OCI-LY1 (cell line): Measurements from ENCODE around the gene MACROD1.

ENCODE experiments used
- H2AFZ ChIP-seq: fragments of 200-600 bp; sonication (generic), shearing (Covaris generic); 2 replicates; pipeline ENCODE4 v1.6.0; 2014; ENCODE audit warnings: antibody characterized with exemption, mild to moderate bottlenecking, low read length
- H3F3A ChIP-seq: fragments of 200-600 bp; sonication (generic), shearing (Covaris generic); 2 replicates; pipeline ENCODE4 v1.6.0; 2014; ENCODE audit warnings: mild to moderate bottlenecking, antibody characterized with exemption, low read length, moderate library complexity; ENCODE audit not compliant: insufficient read depth
- H3K27ac ChIP-seq: fragments of 200-600 bp; sonication (generic); 2 replicates; pipeline ENCODE4 v1.5.1; 2014; ENCODE audit warnings: low read length, mixed run types, mild to moderate bottlenecking, low read depth; ENCODE audit not compliant: poor library complexity, severe bottlenecking
- H3K27me3 ChIP-seq: fragments of 200-600 bp; sonication (generic); 2 replicates; pipeline ENCODE4 v1.6.0; 2014; ENCODE audit warnings: antibody characterized with exemption, mild to moderate bottlenecking, low read length, moderate library complexity; ENCODE audit not compliant: insufficient read depth
- H3K36me3 ChIP-seq: fragments of 200-600 bp; sonication (generic); 2 replicates; pipeline ENCODE4 v1.6.1; 2014; ENCODE audit warnings: mild to moderate bottlenecking, antibody characterized with exemption, low read length, moderate library complexity, mixed read lengths; ENCODE audit not compliant: insufficient read depth
- H3K4me1 ChIP-seq: fragments of 200-600 bp; sonication (generic); 2 replicates; pipeline ENCODE4 v1.5.1; 2014; ENCODE audit warnings: mild to moderate bottlenecking, low read length, moderate library complexity; ENCODE audit not compliant: insufficient read depth, severe bottlenecking
- H3K4me2 ChIP-seq: fragments of 200-600 bp; sonication (generic), shearing (Covaris generic); 2 replicates; pipeline ENCODE4 v1.6.1; 2014; ENCODE audit warnings: low read length
- H3K4me3 ChIP-seq: fragments of 200-600 bp; sonication (generic); 2 replicates; pipeline ENCODE4 v1.5.1; 2014; ENCODE audit warnings: low read length, low read depth, mild to moderate bottlenecking, mixed read lengths; ENCODE audit not compliant: poor library complexity, severe bottlenecking
- H3K79me2 ChIP-seq: fragments of 200-600 bp; shearing (Covaris generic); 2 replicates; pipeline ENCODE4 v1.6.1; 2016; ENCODE audit warnings: mixed run types, low read length, mixed read lengths; ENCODE audit not compliant: insufficient read depth
- H3K9ac ChIP-seq: fragments of 200-600 bp; sonication (generic), shearing (Covaris generic); 2 replicates; pipeline ENCODE4 v1.6.1; 2014; ENCODE audit warnings: mild to moderate bottlenecking, low read length, mixed read lengths
- H3K9me2 ChIP-seq: fragments of 200-600 bp; sonication (generic), shearing (Covaris generic); 2 replicates; pipeline ENCODE4 v1.6.1; 2014; ENCODE audit warnings: low read depth, mild to moderate bottlenecking, low read length, mixed read lengths
- H3K9me3 ChIP-seq: fragments of 200-600 bp; shearing (Covaris generic); 2 replicates; pipeline ENCODE4 v1.6.1; 2014; ENCODE audit warnings: low read length, mixed read lengths
- H4K20me1 ChIP-seq: fragments of 200-600 bp; sonication (generic), shearing (Covaris generic); 2 replicates; pipeline ENCODE4 v1.6.0; 2016; ENCODE audit warnings: mild to moderate bottlenecking, low read length; ENCODE audit not compliant: insufficient read depth
- EZH2 ChIP-seq: fragments of 200-600 bp; sonication (generic), shearing (Covaris generic); IDR thresholded peaks from 2 replicates; pipeline ENCODE4 v1.8.0; 2017; ENCODE audit warnings: borderline replicate concordance, mixed run types, mild to moderate bottlenecking, antibody characterized with exemption, low read length, moderate library complexity, mixed read lengths
- TF ChIP-seq, protein P1 (sequence below): fragments of 200-600 bp; sonication (generic), shearing (Covaris generic); IDR thresholded peaks from 2 replicates; pipeline ENCODE4 v1.5.1; 2017; ENCODE audit warnings: mild to moderate bottlenecking, antibody characterized with exemption, low read length, moderate library complexity, mixed read lengths

MACROD1 gene

GRCh38 chr11:64035576-64035975 is 130.3 kb downstream of the MACROD1 start, which contains the start of gene FLRT1:
Gene FLRT1 (plus strand): TSS chr11:64035931. CDS start chr11:64116268, 80,337 bp downstream.
- H3K9me2 ChIP-seq = no peaks in the 10 kb centered on the region
- TF ChIP-seq, protein P1, sequence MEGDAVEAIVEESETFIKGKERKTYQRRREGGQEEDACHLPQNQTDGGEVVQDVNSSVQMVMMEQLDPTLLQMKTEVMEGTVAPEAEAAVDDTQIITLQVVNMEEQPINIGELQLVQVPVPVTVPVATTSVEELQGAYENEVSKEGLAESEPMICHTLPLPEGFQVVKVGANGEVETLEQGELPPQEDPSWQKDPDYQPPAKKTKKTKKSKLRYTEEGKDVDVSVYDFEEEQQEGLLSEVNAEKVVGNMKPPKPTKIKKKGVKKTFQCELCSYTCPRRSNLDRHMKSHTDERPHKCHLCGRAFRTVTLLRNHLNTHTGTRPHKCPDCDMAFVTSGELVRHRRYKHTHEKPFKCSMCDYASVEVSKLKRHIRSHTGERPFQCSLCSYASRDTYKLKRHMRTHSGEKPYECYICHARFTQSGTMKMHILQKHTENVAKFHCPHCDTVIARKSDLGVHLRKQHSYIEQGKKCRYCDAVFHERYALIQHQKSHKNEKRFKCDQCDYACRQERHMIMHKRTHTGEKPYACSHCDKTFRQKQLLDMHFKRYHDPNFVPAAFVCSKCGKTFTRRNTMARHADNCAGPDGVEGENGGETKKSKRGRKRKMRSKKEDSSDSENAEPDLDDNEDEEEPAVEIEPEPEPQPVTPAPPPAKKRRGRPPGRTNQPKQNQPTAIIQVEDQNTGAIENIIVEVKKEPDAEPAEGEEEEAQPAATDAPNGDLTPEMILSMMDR = no peak
- TF ChIP-seq EZH2 = no peak
- H2AFZ ChIP-seq = no peak within 1 kb of the TSS
- no peaks in the 10 kb centered on the region for H3K36me3 ChIP-seq
- no peaks in the 10 kb centered on the region for H3K4me1 ChIP-seq
- no peak within 1 kb of the TSS for H3K9ac ChIP-seq
- H3F3A ChIP-seq = no peaks in the 10 kb centered on the region
- H4K20me1 ChIP-seq = no peaks in the 10 kb centered on the region
- H3K27me3 ChIP-seq = peaks cover 5% of the 10 kb centered on the region; the same call in 1 of the 2 replicates
- no peak within 1 kb of the TSS for H3K4me3 ChIP-seq
- no peak within 1 kb of the TSS for H3K4me2 ChIP-seq
- H3K79me2 ChIP-seq = no peaks in the 10 kb centered on the region
- H3K27ac ChIP-seq = no peak within 1 kb of the TSS
- no peaks in the 10 kb centered on the region for H3K9me3 ChIP-seq

DNA sequence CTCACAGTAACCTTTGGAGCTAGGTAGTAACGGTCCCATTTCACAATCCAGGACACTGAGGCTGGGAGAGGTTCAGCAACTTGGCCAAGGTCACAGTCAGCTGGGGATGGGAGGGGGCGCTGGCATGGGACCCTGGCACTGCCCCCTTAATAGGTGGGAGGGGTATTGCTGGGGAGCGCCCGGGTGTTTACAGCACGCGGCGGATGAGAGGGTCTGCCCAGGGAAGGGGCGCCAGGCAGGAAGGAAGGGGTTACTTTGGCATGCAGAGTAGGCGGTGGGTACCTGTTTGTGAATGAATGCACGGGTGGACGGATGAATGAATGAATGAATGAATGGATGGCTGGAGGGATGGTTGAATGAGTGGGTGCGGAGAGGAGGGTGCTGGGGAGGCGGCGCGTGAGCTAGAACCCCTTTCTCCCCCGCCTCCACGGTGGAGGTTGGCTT is 130.8 kb downstream of the MACROD1 start:
- Histone ChIP-seq H3K27me3 (peaks cover 5% of the 10 kb centered on the region; the same call in 1 of the 2 replicates), H3F3A (no peaks in the 10 kb centered on the region), H3K4me2 (no peak overlapping the region), H4K20me1 (no peaks in the 10 kb centered on the region), H3K9me3 (no peaks in the 10 kb centered on the region), H2AFZ (no peak overlapping the region), H3K4me1 (no peaks in the 10 kb centered on the region), H3K36me3 (no peaks in the 10 kb centered on the region), H3K4me3 (no peak overlapping the region), H3K79me2 (no peaks in the 10 kb centered on the region), H3K9ac (no peak overlapping the region), H3K9me2 (no peaks in the 10 kb centered on the region), H3K27ac (no peak overlapping the region)
- TF ChIP-seq EZH2 = no peak
- TF ChIP-seq, protein P1 = no peak

DNA sequence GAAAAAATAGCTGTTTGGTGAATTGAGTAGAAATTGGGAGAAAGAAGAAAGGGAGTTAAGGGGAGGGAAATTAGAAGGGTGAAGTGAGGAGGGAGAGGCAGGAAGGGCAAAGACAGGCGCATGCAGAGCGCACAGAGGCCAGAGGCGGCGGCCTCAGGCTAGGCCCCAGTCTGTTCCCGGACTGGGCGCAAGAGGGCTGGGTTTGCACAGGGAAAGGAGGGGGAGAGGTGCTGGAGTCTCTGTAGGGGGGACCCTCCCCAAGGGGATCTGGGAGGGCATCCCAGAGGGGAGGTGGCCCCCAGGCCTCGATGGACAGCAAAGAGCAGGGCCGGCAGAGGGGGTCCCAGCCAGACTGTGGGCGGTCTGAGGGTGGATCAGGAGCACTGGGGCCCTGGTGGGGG is 131.5 kb downstream of the MACROD1 start:
- TF ChIP-seq, protein P1 = no peak
- no peak for TF ChIP-seq EZH2

More for the DNA sequence above, 131.5 kb downstream of the MACROD1 start:
- Histone ChIP-seq H3K36me3 (no peaks in the 10 kb centered on the region), H3K4me3 (no peak overlapping the region), H3K9me3 (no peaks in the 10 kb centered on the region), H3K27ac (no peak overlapping the region), H3K27me3 (peaks cover 5% of the 10 kb centered on the region; the same call in 1 of the 2 replicates), H3K9ac (no peak overlapping the region), H3K4me1 (no peaks in the 10 kb centered on the region), H2AFZ (no peak overlapping the region), H3K79me2 (no peaks in the 10 kb centered on the region), H3K9me2 (no peaks in the 10 kb centered on the region), H3F3A (no peaks in the 10 kb centered on the region), H3K4me2 (no peak overlapping the region), H4K20me1 (no peaks in the 10 kb centered on the region)
